GM12878 (cell line): ENCODE measurements around the gene BORCS6. TPM values are rescaled to one million over a fixed set of nuclear protein-coding genes. Genes with fewer than 3 reads are reported as not detected.

Experiments
- ATAC-seq: fragments of 200-7000 bp; cut with Tn5 transposase; 3 replicates; pipeline ENCODE4 v1.9.1; 2020; ENCODE audit warnings: mild to moderate bottlenecking, moderate library complexity
- BruUV-seq: library from RNA; stranded (reverse); fragments of 400-500 nt; replicated peaks from 2 replicates; lab custom pipeline; 2021; lab: Mats Ljungman, UMichigan
- CTCF ChIA-PET: fragments of 300-600 bp; sonication (Branson Sonifier 250); formaldehyde crosslinking; extraction: SDS; loops from one replicate; lab custom pipeline; 2021; ENCODE audit warnings: inconsistent platforms; lab: Yijun Ruan, JAX
- POLR2A ChIA-PET: fragments of 350-600 bp; formaldehyde crosslinking; extraction: SDS; loops from one replicate; lab custom pipeline; 2021; ENCODE audit warnings: inconsistent platforms; lab: Charles Lee
- RAD21 ChIA-PET: fragments of 300-600 bp; sonication (Branson Sonifier 250); formaldehyde crosslinking; loops from one replicate; lab custom pipeline; 2023; ENCODE audit warnings: antibody characterized with exemption; ENCODE audit not compliant: unreplicated experiment; lab: Charles Lee
- SMC1A ChIA-PET: fragments of 300-600 bp; sonication (Branson Sonifier 250); formaldehyde crosslinking; loops from one replicate; lab custom pipeline; 2023; ENCODE audit not compliant: unreplicated experiment, uncharacterized antibody; lab: Charles Lee
- DNase-seq: peaks from one replicate; pipeline ENCODE4 v3.0.0-alpha.2; 2011; ENCODE audit warnings: low read depth, low spot score
- FAIRE-seq: peaks from 3 replicates; lab custom pipeline; 2011; peaks lifted over from hg19 to GRCh38; lab: Jason Lieb, UNC
- H2AFZ ChIP-seq: 2 replicates; pipeline ENCODE4 v1.6.0; 2011; ENCODE audit warnings: low read depth, low read length, control low read depth; ENCODE audit not compliant: control insufficient read depth
- H3K27ac ChIP-seq: 2 replicates; pipeline ENCODE4 v1.5.1; 2011; ENCODE audit warnings: control low read depth; ENCODE audit not compliant: control insufficient read depth, insufficient read depth
- H3K27me3 ChIP-seq, 2 experiments: replicated peaks in 1 of 2; 2 replicates each; pipeline versions ENCODE4 v1.6.0 to v1.6.1; 2011; ENCODE audit warnings: low read length in 1 of 2; ENCODE audit not compliant: control insufficient read depth in 2 of 2, insufficient read depth in 2 of 2
- H3K36me3 ChIP-seq, 2 experiments: 2 replicates each; pipeline ENCODE4 v1.5.1; 2011; ENCODE audit warnings: low read length in 1 of 2; ENCODE audit not compliant: control insufficient read depth in 2 of 2, insufficient read depth in 2 of 2
- H3K4me1 ChIP-seq: 2 replicates; pipeline ENCODE4 v1.6.1; 2011; ENCODE audit warnings: mild to moderate bottlenecking, low read length, moderate library complexity, mixed read lengths; ENCODE audit not compliant: control insufficient read depth, insufficient read depth
- H3K4me2 ChIP-seq: 2 replicates; pipeline ENCODE4 v1.6.0; 2011; ENCODE audit warnings: control low read depth; ENCODE audit not compliant: control insufficient read depth, insufficient read depth
- H3K4me3 ChIP-seq: fragments of 200-600 bp; sonication (generic); 2 replicates; pipeline ENCODE4 v1.5.1; 2016
- H3K79me2 ChIP-seq: 2 replicates; pipeline ENCODE4 v1.6.0; 2011; ENCODE audit warnings: low read length; ENCODE audit not compliant: control insufficient read depth, insufficient read depth
- H3K9ac ChIP-seq: 2 replicates; pipeline ENCODE4 v1.8.0; 2011; ENCODE audit warnings: low read length, control low read depth, mixed read lengths; ENCODE audit not compliant: control insufficient read depth, insufficient read depth
- H3K9me3 ChIP-seq: replicated peaks from 3 replicates; pipeline ENCODE4 v1.5.1; 2011; ENCODE audit warnings: mild to moderate bottlenecking, low read length; ENCODE audit not compliant: control insufficient read depth, insufficient read depth
- H4K20me1 ChIP-seq: 2 replicates; pipeline ENCODE4 v1.6.0; 2011; ENCODE audit not compliant: control insufficient read depth, insufficient read depth
- BCL11A ChIP-seq: IDR thresholded peaks from 2 replicates; pipeline ENCODE4 v1.6.1; 2011; ENCODE audit warnings: low read depth, low read length
- BMI1 ChIP-seq: fragments of 450-650 bp; IDR thresholded peaks from 2 replicates; pipeline ENCODE4 v1.6.1; 2016; ENCODE audit warnings: mild to moderate bottlenecking, moderate library complexity, borderline replicate concordance
- CHD4 ChIP-seq: fragments of 200-600 bp; sonication (generic); IDR thresholded peaks from 2 replicates; pipeline ENCODE4 v1.6.1; 2016; ENCODE audit warnings: mild to moderate bottlenecking
- E2F8 ChIP-seq: fragments of 450-650 bp; IDR thresholded peaks from 2 replicates; pipeline ENCODE4 v1.6.1; 2018; ENCODE audit warnings: mild to moderate bottlenecking, low read depth, moderate library complexity; ENCODE audit not compliant: partially characterized antibody
- HDGF ChIP-seq: fragments of 450-650 bp; IDR thresholded peaks from 2 replicates; pipeline ENCODE4 v1.6.1; 2016; ENCODE audit warnings: antibody characterized with exemption
- KLF5 ChIP-seq: fragments of 450-650 bp; IDR thresholded peaks from 2 replicates; pipeline ENCODE4 v1.6.1; 2014; ENCODE audit warnings: mild to moderate bottlenecking; ENCODE audit not compliant: partially characterized antibody
- LARP7 ChIP-seq: fragments of 450-650 bp; IDR thresholded peaks from 2 replicates; pipeline ENCODE4 v1.6.1; 2017; ENCODE audit warnings: mild to moderate bottlenecking
- NBN ChIP-seq: fragments of 450-650 bp; IDR thresholded peaks from 2 replicates; pipeline ENCODE4 v1.6.1; 2016
- PAX5 ChIP-seq: IDR thresholded peaks from 2 replicates; pipeline ENCODE4 v1.6.1; 2011; ENCODE audit warnings: low read depth, low read length, borderline replicate concordance
- RAD51 ChIP-seq: fragments of 450-650 bp; IDR thresholded peaks from 2 replicates; pipeline ENCODE4 v1.6.1; 2016; ENCODE audit warnings: moderate library complexity, mild to moderate bottlenecking, inconsistent platforms
- SKIL ChIP-seq: fragments of 450-650 bp; IDR thresholded peaks from 2 replicates; pipeline ENCODE4 v1.6.1; 2017; ENCODE audit warnings: mild to moderate bottlenecking, low read depth, inconsistent platforms; ENCODE audit not compliant: poor library complexity, severe bottlenecking
- SUPT20H ChIP-seq: IDR thresholded peaks from 2 replicates; pipeline ENCODE4 v1.6.1; 2011; ENCODE audit warnings: low read depth, mild to moderate bottlenecking, low read length, moderate library complexity, borderline replicate concordance; ENCODE audit not compliant: control insufficient read depth
- TBL1XR1 ChIP-seq: IDR thresholded peaks from 2 replicates; pipeline ENCODE4 v1.6.1; 2012; ENCODE audit warnings: low read depth, low read length, improper control_type of control experiment
- TCF12 ChIP-seq: IDR thresholded peaks from 2 replicates; pipeline ENCODE4 v1.6.1; 2011; ENCODE audit warnings: low read depth, mild to moderate bottlenecking, low read length
- YY1 ChIP-seq: IDR thresholded peaks from 2 replicates; pipeline ENCODE4 v1.6.1; 2011; ENCODE audit warnings: low read depth, mild to moderate bottlenecking, low read length
- ZNF24 ChIP-seq: fragments of 450-650 bp; IDR thresholded peaks from 2 replicates; pipeline ENCODE4 v1.6.1; 2017; ENCODE audit warnings: antibody characterized with exemption, mild to moderate bottlenecking
- WGBS: methylation state at CpG from one replicate; pipeline ENCODE4 v1.1.6; 2016; ENCODE audit warnings: low lambda C conversion rate; ENCODE audit not compliant: insufficient replicate concordance, insufficient coverage; ENCODE audit errors: missing lambda C conversion rate; 5-methylcytosine and 5-hydroxymethylcytosine counted together
- in situ Hi-C: fragments of 300-500 bp; cut with MboI; formaldehyde crosslinking; loops from 9 replicates; pipeline ENCODE4 v1.14.3; 2018; ENCODE audit warnings: mixed read lengths
- intact Hi-C: fragments of 100-400 bp; cut with micrococcal nuclease; formaldehyde crosslinking; loops from one replicate; pipeline ENCODE4 v1.14.2; 2022; ENCODE audit not compliant: unreplicated experiment
- polyA plus RNA-seq, 11 experiments: library from polyadenylated mRNA; depleted of rRNA in 4 of 11; unstranded in 6 of 11; stranded (reverse) in 5 of 11; fragments of >200 nt; fragmentation: Nextera tagmentation in 4 of 11; fragmentation: Illumina TruSeq in 1 of 11; extraction: Ambion mirVana in 4 of 11; extraction: Trizol in 1 of 11; gene quantifications; 1 replicate in 1 of 11; 2 replicates in 10 of 11; pipeline versions ENCODE4 v1.2.1 to v1.2.3, GENCODE V29; 2011 to 2016; ENCODE audit warnings: inconsistent platforms in 2 of 11, missing spikeins in 2 of 11, low read depth in 1 of 11
- total RNA-seq, 4 experiments: library from RNA; depleted of rRNA in 3 of 4; stranded (reverse); fragments of >200 nt in 3 of 4; fragmentation: Illumina TruSeq in 1 of 4; extraction: Trizol in 1 of 4; gene quantifications; 2 replicates each; pipeline versions ENCODE4 v1.2.1 to v1.2.3, GENCODE V29; 2013 to 2021

The BORCS6 gene
- total and polyA plus RNA-seq, 10 of the 15 experiments (the other 5 are each of a cell fraction or from before 2014, with no cell fraction given), result 0.37 to 14.1 (median 6.7) TPM

- intact Hi-C loops, result no loop called here
- no peak for FAIRE-seq
- SMC1A ChIA-PET, result interaction anchor here (1.8 kb wide), 1 partner anchor 9 kb away, joined by 13 read pairs; no protein-coding TSS in a partner anchor
- Histone ChIP-seq H3K4me1 (peaks cover 15% of the 10 kb centered on the region), H3K4me2 (no peak overlapping the region), H2AFZ (no peak overlapping the region)
- POLR2A ChIA-PET, result interaction anchor here (1.2 to 3.8 kb wide), 3 partner anchors 10 to 145 kb away, joined by 3 to 29 read pairs (median 4); partner anchors contain the start of gene SLC25A35
- TF ChIP-seq CHD4 (no peak), TCF12 (no peak), E2F8 (no peak), BCL11A (no peak), NBN (no peak), SKIL (no peak), HDGF (no peak), BMI1 (no peak), RAD51 (no peak), LARP7 (no peak), ZNF24 (no peak), PAX5 (no peak), KLF5 (no peak), SUPT20H (no peak), YY1 (no peak), TBL1XR1 (no peak)
- TF ChIP-seq, all 136 proteins: peak for 0
- 93% methylated on average over 29 of the region's 29 CpGs for WGBS
- Histone ChIP-seq H4K20me1 (no peaks in the 10 kb centered on the region; the same call in 1 of the 2 replicates), H3K27me3 (no peaks in the 10 kb centered on the region), H3K79me2 (peaks cover 19% of the 10 kb centered on the region), H3K4me3 (no peak overlapping the region), H3K9me3 (no peaks in the 10 kb centered on the region), H3K36me3 (peaks cover 9 to 21% of the 10 kb centered on the region in 2 experiments), H3K9ac (no peak overlapping the region), H3K27ac (no peak overlapping the region)
- CTCF ChIA-PET, result interaction anchor here (0.7 to 3.4 kb wide), 2 partner anchors 11 kb away, joined by 3 to 29 read pairs; no protein-coding TSS in a partner anchor
- ATAC-seq, result no peak
- RAD21 ChIA-PET, result no interaction called here
- in situ Hi-C loops, result no loop called here
- DNase-seq, result no peak
- no TSS peak for BruUV-seq
These were observed 40.4 kb downstream of the BORCS6 start for GRCh38 chr17:8149419-8150193.
